Subcutaneous adipose tissue (tissue), 4 donors: Measurements from ENCODE around the gene TMEM238L. TPM values are rescaled to one million over a fixed set of nuclear protein-coding genes. Genes with fewer than 3 reads are reported as not detected.

Source experiments
- total RNA-seq, 4 donors: library from RNA; depleted of rRNA; stranded (reverse); fragments of >200 nt; gene quantifications; one replicate each; pipeline ENCODE4 v1.1.0, GENCODE V29; 2016
- TF ChIP-seq, protein P1 (sequence below): fragments of 450-650 bp; IDR thresholded peaks from one replicate; pipeline ENCODE4 v1.5.1; 2016; ENCODE audit warnings: low read depth, mild to moderate bottlenecking, control low read depth, antibody characterized with exemption, moderate library complexity

The TMEM238L gene
- total RNA-seq, 4 donors from 2014 or later: not detected

DNA sequence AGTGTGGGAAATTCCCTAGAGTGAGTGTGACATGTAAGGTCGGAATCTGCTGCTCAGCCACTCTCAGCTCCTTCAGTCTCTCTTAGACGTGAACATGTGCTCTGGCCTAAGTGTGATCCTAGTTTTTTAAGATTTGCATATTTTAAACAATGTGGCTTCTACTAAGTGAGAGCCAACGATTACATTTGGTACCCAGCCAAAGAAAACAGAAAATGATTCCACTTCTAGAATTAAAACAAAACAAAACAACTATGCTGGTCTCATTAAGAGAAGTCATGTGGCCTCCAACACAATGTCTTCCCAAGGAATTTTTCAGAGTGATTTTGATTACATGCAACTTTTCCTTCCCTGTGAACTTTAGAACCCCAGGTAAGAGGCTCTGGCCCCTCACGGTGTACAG lies 10.1 kb downstream of the TMEM238L start:
- TF ChIP-seq, protein P1, sequence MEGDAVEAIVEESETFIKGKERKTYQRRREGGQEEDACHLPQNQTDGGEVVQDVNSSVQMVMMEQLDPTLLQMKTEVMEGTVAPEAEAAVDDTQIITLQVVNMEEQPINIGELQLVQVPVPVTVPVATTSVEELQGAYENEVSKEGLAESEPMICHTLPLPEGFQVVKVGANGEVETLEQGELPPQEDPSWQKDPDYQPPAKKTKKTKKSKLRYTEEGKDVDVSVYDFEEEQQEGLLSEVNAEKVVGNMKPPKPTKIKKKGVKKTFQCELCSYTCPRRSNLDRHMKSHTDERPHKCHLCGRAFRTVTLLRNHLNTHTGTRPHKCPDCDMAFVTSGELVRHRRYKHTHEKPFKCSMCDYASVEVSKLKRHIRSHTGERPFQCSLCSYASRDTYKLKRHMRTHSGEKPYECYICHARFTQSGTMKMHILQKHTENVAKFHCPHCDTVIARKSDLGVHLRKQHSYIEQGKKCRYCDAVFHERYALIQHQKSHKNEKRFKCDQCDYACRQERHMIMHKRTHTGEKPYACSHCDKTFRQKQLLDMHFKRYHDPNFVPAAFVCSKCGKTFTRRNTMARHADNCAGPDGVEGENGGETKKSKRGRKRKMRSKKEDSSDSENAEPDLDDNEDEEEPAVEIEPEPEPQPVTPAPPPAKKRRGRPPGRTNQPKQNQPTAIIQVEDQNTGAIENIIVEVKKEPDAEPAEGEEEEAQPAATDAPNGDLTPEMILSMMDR: no peak

DNA sequence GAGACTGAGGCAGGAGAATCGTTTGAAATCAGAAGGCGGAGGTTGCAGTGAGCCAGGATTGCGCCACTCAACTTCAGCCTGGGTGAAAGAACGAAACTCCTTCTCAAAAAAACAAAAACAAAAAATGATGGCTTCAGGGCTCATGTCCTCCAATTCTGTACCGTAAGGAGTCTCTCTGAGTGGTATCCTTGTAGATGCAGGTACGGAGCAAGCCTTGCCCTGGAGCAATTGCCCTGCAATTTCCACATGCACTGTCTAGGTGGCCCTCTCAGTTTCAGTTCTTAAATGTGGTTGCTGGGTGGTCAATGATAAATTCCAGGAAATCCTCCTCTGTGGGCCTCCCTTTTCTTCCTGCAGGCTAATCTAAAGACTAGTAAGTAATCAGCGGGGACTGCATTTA lies 10.6 kb downstream of the TMEM238L start:
- TF ChIP-seq, protein P1: no peak

DNA sequence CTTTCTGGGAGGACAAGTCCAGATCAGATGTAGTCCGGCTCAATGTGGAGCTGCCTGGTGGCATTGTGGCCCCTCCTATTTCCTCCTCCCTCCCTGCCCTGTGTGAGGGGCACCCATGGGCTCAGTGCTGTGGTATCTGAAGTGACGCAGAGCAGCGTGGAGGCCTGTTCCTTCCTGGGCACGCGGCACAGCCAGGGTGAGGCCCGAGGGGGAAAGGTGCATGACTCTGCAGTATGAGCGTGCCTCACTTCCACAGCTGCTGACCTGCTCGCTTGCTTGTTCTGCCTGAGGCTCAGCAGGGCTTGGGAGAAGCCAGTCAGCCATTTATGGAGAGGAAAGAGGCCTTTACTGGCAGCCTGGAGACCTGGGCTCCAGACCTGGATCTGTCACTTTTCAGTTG lies 11.7 kb downstream of the TMEM238L start:
- TF ChIP-seq, protein P1: no peak

DNA sequence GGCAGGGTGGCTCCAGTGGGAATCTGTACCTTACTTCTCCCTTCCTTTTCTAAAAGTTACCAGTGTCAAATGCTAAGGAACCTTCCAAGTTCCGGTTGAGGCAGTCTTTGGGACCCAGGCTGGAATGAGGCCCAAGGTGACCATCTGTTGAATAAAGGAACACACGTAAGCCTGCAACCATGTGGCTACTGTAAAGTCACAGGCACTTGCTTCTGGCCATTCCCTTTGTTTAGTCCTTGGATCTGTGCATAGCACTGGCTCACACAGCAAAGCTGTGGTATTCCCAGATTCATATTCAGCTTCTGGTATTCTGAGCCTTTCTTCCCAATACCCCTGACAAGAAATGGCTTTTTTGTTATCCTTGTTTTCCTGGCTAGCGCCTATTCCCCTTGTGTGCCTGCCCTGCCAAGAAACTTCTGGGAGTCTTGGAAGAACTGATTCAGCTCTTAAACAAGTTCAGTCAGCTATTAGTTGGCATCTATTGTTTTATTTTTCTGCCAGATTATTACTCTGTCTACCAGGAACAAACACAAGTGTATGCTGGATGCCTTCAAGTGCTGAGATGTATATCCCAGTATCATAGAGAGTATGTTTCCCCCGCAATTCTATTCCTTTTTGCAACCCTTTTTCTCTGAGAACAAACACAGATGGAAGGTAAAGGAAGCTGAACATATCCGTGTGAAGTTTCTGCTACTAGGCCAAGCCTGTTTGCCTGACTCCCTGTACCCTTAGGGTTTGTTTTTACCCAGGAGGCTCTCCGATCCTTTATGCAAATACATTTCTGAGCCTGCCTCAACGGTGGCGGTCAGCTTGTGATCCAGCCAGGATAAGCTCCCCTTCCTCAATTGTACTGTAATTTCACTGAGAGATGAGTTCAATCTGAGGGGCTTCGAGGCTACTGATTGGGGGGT lies 13.2 kb downstream of the TMEM238L start:
- TF ChIP-seq, protein P1: no peak

DNA sequence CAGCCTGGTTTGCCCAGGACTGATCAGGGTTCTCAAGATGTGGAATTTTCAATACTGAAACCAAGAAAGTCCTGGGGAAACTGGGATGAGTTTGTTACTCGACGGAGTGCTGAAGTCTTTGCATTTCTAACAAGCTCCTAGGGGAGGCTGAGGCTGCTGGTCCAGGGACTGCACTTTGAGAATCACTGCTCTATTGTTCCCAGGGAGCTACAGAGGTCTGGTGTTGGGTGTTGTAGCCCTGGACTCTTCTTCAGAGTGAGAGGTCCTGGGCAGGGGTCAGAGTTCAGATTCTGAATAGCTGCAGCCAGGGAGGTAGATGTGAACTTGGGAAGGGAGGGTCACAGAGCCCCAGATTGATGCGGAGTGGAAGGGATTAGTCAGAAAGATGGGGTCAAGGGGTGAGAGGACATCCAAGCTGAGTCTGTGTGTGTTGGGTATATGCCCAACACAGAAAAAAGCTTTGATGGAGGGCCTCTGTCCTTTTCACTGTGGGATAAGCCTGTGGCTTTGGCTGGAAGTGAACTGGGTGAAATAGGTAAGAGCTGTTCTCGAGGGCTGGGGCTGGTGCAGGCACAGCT lies 14.1 kb downstream of the TMEM238L start:
- TF ChIP-seq, protein P1: no peak

DNA sequence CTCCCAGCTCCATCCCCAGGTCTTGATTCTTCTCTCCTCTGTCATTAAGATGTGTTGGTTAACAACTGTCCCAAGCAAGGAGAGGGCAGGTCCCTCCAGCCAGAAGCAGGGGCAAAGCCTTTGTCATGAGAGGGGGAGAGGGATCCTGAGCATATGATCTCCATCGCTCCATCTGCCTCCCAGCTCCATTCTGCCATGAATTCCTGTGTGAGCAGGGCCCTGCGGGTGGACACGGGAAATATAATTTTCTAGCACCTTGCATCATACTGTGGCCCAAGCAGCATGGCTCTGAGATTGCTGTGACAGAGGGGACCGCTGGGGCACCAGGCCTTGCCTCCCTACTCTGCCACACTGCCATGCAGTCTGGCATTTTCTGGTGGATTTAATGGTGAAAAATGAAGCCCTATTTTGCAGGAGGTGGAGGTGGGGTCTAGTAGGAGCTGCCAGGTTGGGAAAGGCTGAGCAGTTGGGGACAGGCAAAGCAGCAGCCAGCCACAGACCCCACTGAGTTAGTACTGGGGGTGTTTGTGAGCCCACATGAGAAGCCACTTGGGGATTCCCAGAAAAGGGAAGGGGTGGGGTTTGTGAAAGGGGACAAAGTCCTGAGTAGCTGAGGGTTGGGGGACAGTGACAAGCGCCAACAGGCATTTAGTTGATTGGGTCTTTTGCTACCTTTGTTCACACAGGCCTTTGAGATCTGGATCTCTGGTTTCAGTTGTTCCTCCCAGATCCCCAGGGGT lies 16.4 kb downstream of the TMEM238L start:
- TF ChIP-seq, protein P1: no peak

DNA sequence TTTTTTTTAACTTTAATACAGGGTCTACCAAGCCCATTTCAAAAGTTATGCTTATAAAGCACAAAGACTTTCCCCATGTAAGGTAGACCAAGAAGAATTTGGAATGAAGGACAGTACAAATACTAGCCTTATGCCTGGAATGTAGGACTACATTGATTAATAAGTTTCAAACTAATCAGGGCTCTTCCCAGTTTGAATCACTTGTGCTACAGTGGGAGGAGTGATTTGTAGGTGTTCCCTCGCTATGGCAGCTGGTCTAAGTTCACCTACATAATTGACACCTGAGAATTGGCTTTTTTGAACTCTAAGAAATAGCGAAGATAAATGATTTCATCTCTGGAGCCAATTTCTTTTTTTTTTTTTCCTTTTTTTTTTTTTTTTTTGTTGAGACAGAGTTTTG lies 18.6 kb downstream of the TMEM238L start:
- TF ChIP-seq, protein P1: no peak
